PC-3 (cell line): ENCODE results near the gene MRPL43. TPM values are rescaled to one million over a fixed set of nuclear protein-coding genes. Genes with fewer than 3 reads are reported as not detected.

Experiments used
- ATAC-seq: fragments of 200-7000 bp; cut with Tn5 transposase; 2 replicates; pipeline ENCODE4 v1.9.1; 2020; ENCODE audit warnings: mild to moderate bottlenecking, moderate library complexity
- BruUV-seq: library from RNA; stranded (reverse); fragments of 400-500 nt; replicated peaks from 2 replicates; lab custom pipeline; 2021; lab: Mats Ljungman, UMichigan
- CTCF ChIA-PET: fragments of 300-600 bp; sonication (Branson Sonifier 250); formaldehyde crosslinking; loops from one replicate; lab custom pipeline; 2022; ENCODE audit warnings: antibody characterized with exemption; lab: Charles Lee
- POLR2A ChIA-PET: fragments of 300-600 bp; sonication (Branson Sonifier 250); formaldehyde crosslinking; loops from one replicate; lab custom pipeline; 2022; ENCODE audit warnings: antibody characterized with exemption; ENCODE audit not compliant: unreplicated experiment; lab: Charles Lee
- DNase-seq: peaks from one replicate; pipeline ENCODE4 v3.0.0-alpha.2; 2015
- H2AFZ ChIP-seq: fragments of 300-600 bp; sonication (generic); 2 replicates; pipeline ENCODE4 v1.6.0; 2016; ENCODE audit warnings: antibody characterized with exemption, low read length
- H3F3A ChIP-seq: fragments of 300-600 bp; sonication (generic); one replicate; pipeline ENCODE4 v1.6.0; 2017; ENCODE audit warnings: antibody characterized with exemption, low read length, control low read depth, mild to moderate bottlenecking; ENCODE audit not compliant: unreplicated experiment
- H3K27ac ChIP-seq: fragments of 300-600 bp; sonication (generic); 2 replicates; pipeline ENCODE4 v1.5.1; 2016; ENCODE audit warnings: mild to moderate bottlenecking, low read length
- H3K27me3 ChIP-seq: fragments of 300-600 bp; sonication (generic); 2 replicates; pipeline ENCODE4 v1.6.1; 2016; ENCODE audit warnings: low read length, mixed read lengths
- H3K36me3 ChIP-seq: fragments of 300-600 bp; sonication (generic); 2 replicates; pipeline ENCODE4 v1.6.1; 2016; ENCODE audit warnings: low read depth, mixed run types, low read length, mixed read lengths
- H3K4me1 ChIP-seq: fragments of 300-600 bp; sonication (generic); 2 replicates; pipeline ENCODE4 v1.5.1; 2016; ENCODE audit warnings: low read length; ENCODE audit not compliant: insufficient read depth
- H3K4me2 ChIP-seq: fragments of 300-600 bp; sonication (generic); 2 replicates; pipeline ENCODE4 v1.6.0; 2016; ENCODE audit warnings: low read length
- H3K4me3 ChIP-seq: fragments of 300-600 bp; sonication (generic); 2 replicates; pipeline ENCODE4 v1.5.1; 2016; ENCODE audit warnings: mild to moderate bottlenecking, low read length, mixed read lengths
- H3K79me2 ChIP-seq: fragments of 300-600 bp; sonication (generic); 2 replicates; pipeline ENCODE4 v1.6.1; 2017; ENCODE audit warnings: low read length, mixed read lengths
- H3K9ac ChIP-seq: fragments of 300-600 bp; sonication (generic); 2 replicates; pipeline ENCODE4 v1.6.0; 2016; ENCODE audit warnings: mild to moderate bottlenecking, low read length
- H3K9me2 ChIP-seq: fragments of 300-600 bp; sonication (generic); replicated peaks from 2 replicates; pipeline ENCODE4 v1.6.1; 2016; ENCODE audit warnings: mixed run types, low read length, mixed read lengths
- H3K9me3 ChIP-seq: fragments of 300-600 bp; sonication (generic); 2 replicates; pipeline ENCODE4 v1.6.1; 2016; ENCODE audit warnings: low read length, mixed read lengths
- H4K20me1 ChIP-seq: fragments of 300-600 bp; sonication (generic); 2 replicates; pipeline ENCODE4 v1.6.1; 2016; ENCODE audit warnings: low read length, mixed read lengths
- CTCF ChIP-seq: fragments of 300-600 bp; sonication (generic); conservative IDR thresholded peaks from 2 replicates; pipeline ENCODE4 v1.5.1; 2017; ENCODE audit warnings: antibody characterized with exemption, low read depth, mild to moderate bottlenecking, low read length
- EZH2 ChIP-seq: fragments of 300-600 bp; sonication (generic); IDR thresholded peaks from one replicate; pipeline ENCODE4 v1.6.1; 2017; ENCODE audit warnings: antibody characterized with exemption, mild to moderate bottlenecking, low read length; ENCODE audit not compliant: unreplicated experiment
- EZH2phosphoT487 ChIP-seq: fragments of 300-600 bp; sonication (generic); IDR thresholded peaks from 2 replicates; pipeline ENCODE4 v1.6.1; 2018; ENCODE audit warnings: mild to moderate bottlenecking, antibody characterized with exemption, low read length, borderline replicate concordance
- intact Hi-C: fragments of 100-400 bp; cut with micrococcal nuclease; formaldehyde crosslinking; loops from 2 replicates; pipeline ENCODE4 v1.9.0; 2023
- total RNA-seq: library from RNA; depleted of rRNA; stranded (reverse); fragments of >200 nt; gene quantifications from 2 replicates; pipeline ENCODE4 v1.2.3, GENCODE V29; 2014

MRPL43 gene
- total RNA-seq, 1 experiment from 2014 or later = 81.0 TPM

GRCh38 chr10:100972904-100973535, 14.3 kb downstream of the MRPL43 start:
- DNase-seq (no peak), ATAC-seq (no peak)
- H3K4me1 ChIP-seq = peaks cover 13% of the 10 kb centered on the region; the same call in 1 of the 2 replicates
- intact Hi-C loops = no loop called here
- BruUV-seq = no TSS peak
- H3K9me2 ChIP-seq = no peaks in the 10 kb centered on the region
- POLR2A ChIA-PET = no interaction called here
- H3K4me2 ChIP-seq = no peak overlapping the region
- H4K20me1 ChIP-seq = no peaks in the 10 kb centered on the region
- no peak overlapping the region for H3K9ac ChIP-seq
- CTCF ChIA-PET = no interaction called here
- TF ChIP-seq EZH2 (no peak), CTCF (no peak), EZH2phosphoT487 (no peak)
- H3K79me2 ChIP-seq = no peaks in the 10 kb centered on the region
- H2AFZ ChIP-seq = no peak overlapping the region
- no peak overlapping the region for H3K27ac ChIP-seq
- no peaks in the 10 kb centered on the region for H3K27me3 ChIP-seq
- H3K9me3 ChIP-seq = no peaks in the 10 kb centered on the region
- H3K36me3 ChIP-seq = no peaks in the 10 kb centered on the region
- no peaks in the 10 kb centered on the region for H3F3A ChIP-seq
- H3K4me3 ChIP-seq = no peak overlapping the region

GRCh38 chr10:100972115-100972903, 15.0 kb downstream of the MRPL43 start:
- intact Hi-C loops = no loop called here
- Histone ChIP-seq H3K27me3 (no peaks in the 10 kb centered on the region), H4K20me1 (no peaks in the 10 kb centered on the region), H3K36me3 (no peaks in the 10 kb centered on the region), H3F3A (no peaks in the 10 kb centered on the region), H3K4me1 (peaks cover 13% of the 10 kb centered on the region; the same call in 1 of the 2 replicates), H3K9ac (no peak overlapping the region), H3K79me2 (no peaks in the 10 kb centered on the region), H3K4me3 (no peak overlapping the region), H3K27ac (no peak overlapping the region), H3K9me2 (no peaks in the 10 kb centered on the region), H3K4me2 (no peak overlapping the region), H2AFZ (no peak overlapping the region), H3K9me3 (no peaks in the 10 kb centered on the region)
- no TSS peak for BruUV-seq
- TF ChIP-seq EZH2 (no peak), EZH2phosphoT487 (no peak), CTCF (no peak)
- ATAC-seq (no peak), DNase-seq (no peak)
- POLR2A ChIA-PET = no interaction called here
- CTCF ChIA-PET = interaction anchor here (0.6 kb wide), 1 partner anchor 43 kb away, joined by 3 read pairs; no protein-coding TSS in a partner anchor
